Measurements from ENCODE around the gene APBA1.

Gene APBA1

GRCh38 chr9:69655065-69655464 is 17.1 kb downstream of the APBA1 start:
- no peak for DNase-seq

GRCh38 chr9:69653261-69653660 is 18.9 kb downstream of the APBA1 start:
- DNase-seq, result no peak

GRCh38 chr9:69649566-69650250 is 22.5 kb downstream of the APBA1 start:
- no peak for DNase-seq

- no peak for DNase-seq
Observed at GRCh38 chr9:69647804-69648203, 24.4 kb downstream of the APBA1 start.

GRCh38 chr9:69646810-69647209 is 25.4 kb downstream of the APBA1 start:
- DNase-seq, result no peak

- no peak for DNase-seq
Observed at GRCh38 chr9:69645488-69645887, 26.7 kb downstream of the APBA1 start.

GRCh38 chr9:69643098-69643497 is 29.1 kb downstream of the APBA1 start:
- DNase-seq, result no peak

GRCh38 chr9:69637817-69638200 is 34.4 kb downstream of the APBA1 start:
- no peak for DNase-seq

- DNase-seq, result no peak
Observed at GRCh38 chr9:69637193-69637816, 34.9 kb downstream of the APBA1 start.

- DNase-seq, result no peak
Observed at GRCh38 chr9:69633716-69634115, 38.5 kb downstream of the APBA1 start.

GRCh38 chr9:69632768-69633167 is 39.4 kb downstream of the APBA1 start:
- DNase-seq, result no peak

GRCh38 chr9:69627281-69627680 is 44.9 kb downstream of the APBA1 start:
- DNase-seq, result no peak

GRCh38 chr9:69623276-69623675 is 48.9 kb downstream of the APBA1 start:
- DNase-seq, result peak; percentile 84

GRCh38 chr9:69622676-69623075 is 49.5 kb downstream of the APBA1 start:
- no peak for DNase-seq

GRCh38 chr9:69621730-69622460 is 50.3 kb downstream of the APBA1 start:
- no peak for DNase-seq

- DNase-seq, result no peak
Observed at GRCh38 chr9:69620731-69621130, 51.4 kb downstream of the APBA1 start.

- no peak for DNase-seq
Observed at GRCh38 chr9:69619233-69619632, 52.9 kb downstream of the APBA1 start.

- DNase-seq, result no peak
Observed at GRCh38 chr9:69617006-69617405, 55.2 kb downstream of the APBA1 start.

- no peak for DNase-seq
Observed at GRCh38 chr9:69615880-69616279, 56.3 kb downstream of the APBA1 start.

GRCh38 chr9:69611221-69611620 is 61.0 kb downstream of the APBA1 start:
- DNase-seq, result no peak

GRCh38 chr9:69609156-69609555 is 63.0 kb downstream of the APBA1 start:
- DNase-seq, result no peak

GRCh38 chr9:69606089-69606488 is 66.1 kb downstream of the APBA1 start:
- no peak for DNase-seq

- no peak for DNase-seq
Observed at GRCh38 chr9:69605406-69605805, 66.8 kb downstream of the APBA1 start.

- no peak for DNase-seq
Observed at GRCh38 chr9:69604568-69605219, 67.5 kb downstream of the APBA1 start.
